ENCODE data around the gene FANCC. TPM values are rescaled to one million over a fixed set of nuclear protein-coding genes. Genes with fewer than 3 reads are reported as not detected.
A peak's percentile ranks its signal among the peaks of the same experiment; 100 is the strongest.

FANCC gene
- total and polyA plus RNA-seq, 2 of the 13 experiments (the other 11 are each of a cell fraction or from before 2014, with no cell fraction given) = 7.4 to 8.6 TPM

- peak overlapping the region; percentile 94 for H3K27ac ChIP-seq (ENCODE audit: extremely low read length, insufficient read depth, low read length)
- H3K4me3 ChIP-seq (replicated peaks in 1 of 3; ENCODE audit: insufficient read depth in 1 of 3, low read depth in 2 of 3, low read length in 3 of 3) = no peak overlapping the region
- 39% methylated on average over 2 of the region's 2 CpGs for WGBS (ENCODE audit: low lambda C conversion rate)
- H3K36me3 ChIP-seq (replicated peaks in 1 of 2; ENCODE audit: control insufficient read depth in 1 of 2, insufficient read depth in 2 of 2, low read length in 2 of 2) = no peaks in the 10 kb centered on the region
- peaks cover 44% of the 10 kb centered on the region for H3K4me1 ChIP-seq (ENCODE audit: insufficient read depth, low read length)
- no peaks in the 10 kb centered on the region for H3K9me3 ChIP-seq (ENCODE audit: low read length)
- peak overlapping the region; percentile 72 for H3K4me2 ChIP-seq (ENCODE audit: low read depth, low read length)
- H2AFZ ChIP-seq (ENCODE audit: low read length) = no peak overlapping the region
- ChIA-PET POLR2A (interaction anchor here (1.4 kb wide), 1 partner anchor 68 kb away, joined by 4 read pairs; no protein-coding TSS in a partner anchor), CTCF (ENCODE audit: low intra/inter-chr PET ratio, low total read pairs) (interaction anchor here (1.4 kb wide), 1 partner anchor 88 kb away, joined by 4 read pairs; no protein-coding TSS in a partner anchor)
- ATAC-seq (peak; percentile 74), DNase-seq (ENCODE audit: low spot score) (peak; percentile 69), FAIRE-seq (peak; percentile 39)
- intact Hi-C loops (cut with micrococcal nuclease; ENCODE audit: unreplicated experiment) (no loop called here), in situ Hi-C loops (cut with HindIII; ENCODE audit: extremely low pct_ligation_motif_present, low pct_unique_long_range_greater_than_20kb) (no loop called here)
- peaks cover 15% of the 10 kb centered on the region for H3K79me2 ChIP-seq (ENCODE audit: insufficient read depth, low read length)
- no peak overlapping the region for H3K9ac ChIP-seq (ENCODE audit: insufficient read depth, low read depth, low read length)
- no TSS peak for BruUV-seq (replicated peaks)
- no peaks in the 10 kb centered on the region for H3K27me3 ChIP-seq (ENCODE audit: control insufficient read depth in 1 of 2, insufficient read depth in 2 of 2, low read length in 2 of 2)
- H4K20me1 ChIP-seq (ENCODE audit: insufficient read depth, low read length) = no peaks in the 10 kb centered on the region
- TF ChIP-seq ZNF614 (CRISPR knock-in tag; IDR thresholded peaks at IDR 0.05; ENCODE audit: borderline replicate concordance) = no peak
- no peak for TF ChIP-seq ZNF501 (CRISPR knock-in tag; IDR thresholded peaks at IDR 0.05)
- TF ChIP-seq ZSCAN22 (CRISPR knock-in tag; IDR thresholded peaks at IDR 0.05) = no peak
- peak; percentile 48 for TF ChIP-seq SALL1 (CRISPR knock-in tag; IDR thresholded peaks at IDR 0.05)
- TF ChIP-seq ZNF3 (CRISPR knock-in tag; IDR thresholded peaks at IDR 0.05) = no peak
- no peak for TF ChIP-seq BCL3 (CRISPR knock-in tag; IDR thresholded peaks at IDR 0.05)
- no peak for TF ChIP-seq NCOA1 (CRISPR knock-in tag; IDR thresholded peaks at IDR 0.05)
- no peak for TF ChIP-seq ZNF75D (CRISPR knock-in tag; IDR thresholded peaks at IDR 0.05; ENCODE audit: borderline replicate concordance)
- no peak for TF ChIP-seq ZNF773 (CRISPR knock-in tag; IDR thresholded peaks at IDR 0.05; ENCODE audit: borderline replicate concordance)
- no peak for TF ChIP-seq ZNF687 (CRISPR knock-in tag; IDR thresholded peaks at IDR 0.05)
- TF ChIP-seq MAZ (IDR thresholded peaks at IDR 0.05; ENCODE audit: borderline replicate concordance, low read depth, low read length) = no peak
- no peak for TF ChIP-seq MAZ (CRISPR knock-in tag; IDR thresholded peaks at IDR 0.05; ENCODE audit: low read depth)
- no peak for TF ChIP-seq FOXO4 (CRISPR knock-in tag; conservative IDR thresholded peaks at IDR 0.05)
- no peak for TF ChIP-seq ZNF670 (CRISPR knock-in tag; IDR thresholded peaks at IDR 0.05; ENCODE audit: borderline replicate concordance)
- TF ChIP-seq SMC3 (IDR thresholded peaks at IDR 0.05; ENCODE audit: low read length) = peak; percentile 68
- no peak for TF ChIP-seq ZNF232 (CRISPR knock-in tag; IDR thresholded peaks at IDR 0.05; ENCODE audit: borderline replicate concordance)
- no peak for TF ChIP-seq RORA (CRISPR knock-in tag; IDR thresholded peaks at IDR 0.05)
- TF ChIP-seq MXD4 (CRISPR knock-in tag; IDR thresholded peaks at IDR 0.05) = no peak
Measured at GRCh38 chr9:95268681-95269080, 48.8 kb downstream of the FANCC start.
